Karpas-422 (cell line): ENCODE data around the gene FHL5. TPM values are rescaled to one million over a fixed set of nuclear protein-coding genes. Genes with fewer than 3 reads are reported as not detected.
"Not testable (repeated sequence)": the region's sequence is repeated elsewhere in the genome, so short reads cannot be mapped to it uniquely, and the experiment has no call there.

Experiments used
- DNase-seq: peaks from one replicate; pipeline ENCODE4 v3.0.0-alpha.2; 2015
- H2AFZ ChIP-seq: fragments of 200-600 bp; sonication (generic); 2 replicates; pipeline ENCODE4 v1.6.1; 2014; ENCODE audit warnings: antibody characterized with exemption, low read length, mixed read lengths
- H3K27ac ChIP-seq: fragments of 200-600 bp; sonication (generic); 2 replicates; pipeline ENCODE4 v1.5.1; 2014; ENCODE audit warnings: mild to moderate bottlenecking, low read length, moderate library complexity
- H3K27me3 ChIP-seq: fragments of 200-600 bp; sonication (generic); 2 replicates; pipeline ENCODE4 v1.6.1; 2014; ENCODE audit warnings: low read length, mixed read lengths
- H3K36me3 ChIP-seq: fragments of 200-600 bp; sonication (generic); 2 replicates; pipeline ENCODE4 v1.6.1; 2014; ENCODE audit warnings: low read length, mixed read lengths; ENCODE audit not compliant: insufficient read depth
- H3K4me1 ChIP-seq: fragments of 200-600 bp; sonication (generic); 2 replicates; pipeline ENCODE4 v1.6.1; 2014; ENCODE audit warnings: mild to moderate bottlenecking, low read length, mixed read lengths
- H3K4me2 ChIP-seq: fragments of 200-600 bp; sonication (generic); 2 replicates; pipeline ENCODE4 v1.6.1; 2014; ENCODE audit warnings: low read length, low read depth, mild to moderate bottlenecking; ENCODE audit not compliant: poor library complexity, severe bottlenecking
- H3K4me3 ChIP-seq: fragments of 200-600 bp; sonication (generic); 2 replicates; pipeline ENCODE4 v1.5.1; 2014; ENCODE audit warnings: mild to moderate bottlenecking, antibody characterized with exemption, low read length, mixed read lengths
- H3K79me2 ChIP-seq: fragments of 200-600 bp; sonication (generic); 2 replicates; pipeline ENCODE4 v1.6.1; 2014; ENCODE audit warnings: mild to moderate bottlenecking, low read length, mixed read lengths
- H3K9ac ChIP-seq: fragments of 200-600 bp; sonication (generic); 2 replicates; pipeline ENCODE4 v1.6.0; 2014; ENCODE audit warnings: low read length
- H3K9me2 ChIP-seq: fragments of 200-600 bp; sonication (generic), shearing (Covaris generic); replicated peaks from 2 replicates; pipeline ENCODE4 v1.6.0; 2014; ENCODE audit warnings: mild to moderate bottlenecking, low read length, moderate library complexity; ENCODE audit not compliant: insufficient read depth
- H3K9me3 ChIP-seq: fragments of 300-700, 200-600 bp; sonication (generic); 2 replicates; pipeline ENCODE4 v1.6.1; 2014; ENCODE audit warnings: low read length, mixed read lengths
- H4K20me1 ChIP-seq: fragments of 200-600 bp; sonication (generic); 2 replicates; pipeline ENCODE4 v1.6.1; 2014; ENCODE audit warnings: mild to moderate bottlenecking, antibody characterized with exemption, low read length, low read depth; ENCODE audit not compliant: insufficient read depth
- total RNA-seq: library from RNA; depleted of rRNA; stranded (reverse); fragments of >200 nt; shearing (Covaris generic); gene quantifications from 2 replicates; pipeline ENCODE4 v1.2.3, GENCODE V29; 2014; ENCODE audit warnings: low replicate concordance

FHL5 gene
- total RNA-seq, 1 experiment from 2014 or later: not detected

GRCh38 chr6:96537726-96538125 is 25.2 kb upstream of the FHL5 start:
- Histone ChIP-seq H3K27ac (no peak overlapping the region), H3K79me2 (peaks cover 15% of the 10 kb centered on the region), H4K20me1 (no peaks in the 10 kb centered on the region), H3K9ac (no peak overlapping the region), H2AFZ (no peak overlapping the region), H3K4me1 (peaks cover 32% of the 10 kb centered on the region), H3K36me3 (peaks cover 61% of the 10 kb centered on the region), H3K4me2 (no peak overlapping the region), H3K9me3 (no peaks in the 10 kb centered on the region), H3K4me3 (no peak overlapping the region), H3K27me3 (no peaks in the 10 kb centered on the region), H3K9me2 (no peaks in the 10 kb centered on the region)
- no peak for DNase-seq

GRCh38 chr6:96542702-96543101 is 20.2 kb upstream of the FHL5 start:
- no peak overlapping the region for H3K9ac ChIP-seq
- H3K9me3 ChIP-seq: no peaks in the 10 kb centered on the region
- DNase-seq: peak; percentile 73
- H3K27me3 ChIP-seq: no peaks in the 10 kb centered on the region
- H2AFZ ChIP-seq: no peak overlapping the region
- peaks cover 20% of the 10 kb centered on the region for H3K4me1 ChIP-seq
- H4K20me1 ChIP-seq: no peaks in the 10 kb centered on the region
- no peak overlapping the region for H3K4me3 ChIP-seq
- no peaks in the 10 kb centered on the region for H3K79me2 ChIP-seq
- no peaks in the 10 kb centered on the region for H3K9me2 ChIP-seq
- no peak overlapping the region for H3K4me2 ChIP-seq
- no peak overlapping the region for H3K27ac ChIP-seq
- H3K36me3 ChIP-seq: peaks cover 72% of the 10 kb centered on the region

- no peaks in the 10 kb centered on the region for H3K4me1 ChIP-seq
- no peaks in the 10 kb centered on the region for H4K20me1 ChIP-seq
- H3K36me3 ChIP-seq: peaks cover 51% of the 10 kb centered on the region; the same call in 1 of the 2 replicates
- H3K9ac ChIP-seq: no peak overlapping the region
- H3K9me2 ChIP-seq: no peaks in the 10 kb centered on the region
- H3K4me2 ChIP-seq: no peak overlapping the region
- no peak overlapping the region for H3K4me3 ChIP-seq
- H3K27ac ChIP-seq: no peak overlapping the region
- DNase-seq: no peak
- H3K27me3 ChIP-seq: no peaks in the 10 kb centered on the region
- no peaks in the 10 kb centered on the region for H3K79me2 ChIP-seq
- H2AFZ ChIP-seq: no peak overlapping the region
- no peaks in the 10 kb centered on the region for H3K9me3 ChIP-seq
Observed at GRCh38 chr6:96545882-96546281, 17.0 kb upstream of the FHL5 start.

GRCh38 chr6:96547654-96548053 is 15.3 kb upstream of the FHL5 start:
- no peaks in the 10 kb centered on the region for H3K27me3 ChIP-seq
- no peak overlapping the region for H3K4me2 ChIP-seq
- peaks cover 56% of the 10 kb centered on the region for H3K36me3 ChIP-seq

GRCh38 chr6:96554558-96554957 is 8.4 kb upstream of the FHL5 start:
- Histone ChIP-seq H3K4me2 (no peak overlapping the region), H2AFZ (no peak overlapping the region), H3K9me3 (no peaks in the 10 kb centered on the region), H3K9ac (no peak overlapping the region), H3K27me3 (no peaks in the 10 kb centered on the region), H3K36me3 (peaks cover 41% of the 10 kb centered on the region), H4K20me1 (no peaks in the 10 kb centered on the region), H3K9me2 (no peaks in the 10 kb centered on the region), H3K4me3 (no peak overlapping the region), H3K27ac (no peak overlapping the region), H3K79me2 (no peaks in the 10 kb centered on the region), H3K4me1 (no peaks in the 10 kb centered on the region)
- no peak for DNase-seq

More at GRCh38 chr6:96547654-96548053, 15.3 kb upstream of the FHL5 start:
- H3K27ac ChIP-seq: no peak overlapping the region
- no peaks in the 10 kb centered on the region for H3K79me2 ChIP-seq
- no peak overlapping the region for H3K9ac ChIP-seq
- H3K9me3 ChIP-seq: no peaks in the 10 kb centered on the region
- DNase-seq: no peak
- no peak overlapping the region for H3K4me3 ChIP-seq
- no peak overlapping the region for H2AFZ ChIP-seq
- no peaks in the 10 kb centered on the region for H3K4me1 ChIP-seq
- H3K9me2 ChIP-seq: no peaks in the 10 kb centered on the region
- H4K20me1 ChIP-seq: no peaks in the 10 kb centered on the region

GRCh38 chr6:96559740-96560139 is 3.2 kb upstream of the FHL5 start:
- not testable (repeated sequence) for H4K20me1 ChIP-seq, H3K27me3 ChIP-seq

GRCh38 chr6:96563853-96564252 is 925 bp downstream of the FHL5 start:
- Histone ChIP-seq H3K4me1 (peaks cover 24% of the 10 kb centered on the region), H3K27ac (peak overlapping the region; percentile 57), H2AFZ (no peak overlapping the region), H3K9me2 (0 out of 2 replicates have a peak, but pooled peaks cover 2% of the 10 kb centered on the region), H3K4me2 (peak overlapping the region; percentile 54), H3K9me3 (no peaks in the 10 kb centered on the region), H3K27me3 (0 out of 2 replicates have a peak, but pooled peaks cover 3% of the 10 kb centered on the region), H3K4me3 (peak overlapping the region; percentile 20; the same call in 1 of the 2 replicates), H4K20me1 (no peaks in the 10 kb centered on the region), H3K79me2 (no peaks in the 10 kb centered on the region), H3K9ac (no peak overlapping the region), H3K36me3 (no peaks in the 10 kb centered on the region)
- no peak for DNase-seq

More at GRCh38 chr6:96559740-96560139, 3.2 kb upstream of the FHL5 start:
- not testable (repeated sequence) for H2AFZ ChIP-seq, H3K79me2 ChIP-seq, H3K9ac ChIP-seq, H3K27ac ChIP-seq, H3K9me2 ChIP-seq, H3K9me3 ChIP-seq, H3K4me2 ChIP-seq, DNase-seq, H3K4me3 ChIP-seq
- Histone ChIP-seq H3K36me3 (peaks cover 10% of the 10 kb centered on the region), H3K4me1 (peaks cover 20% of the 10 kb centered on the region)

GRCh38 chr6:96570053-96570452 is 7.1 kb downstream of the FHL5 start:
- H3K79me2 ChIP-seq: no peaks in the 10 kb centered on the region
- no peak for DNase-seq
- H3K4me1 ChIP-seq: peaks cover 3% of the 10 kb centered on the region
- peaks cover 11% of the 10 kb centered on the region for H3K9me3 ChIP-seq
- no peaks in the 10 kb centered on the region for H3K27me3 ChIP-seq
- H3K4me3 ChIP-seq: no peak overlapping the region
- H2AFZ ChIP-seq: no peak overlapping the region
- H3K4me2 ChIP-seq: no peak overlapping the region
- H3K9ac ChIP-seq: no peak overlapping the region
- no peaks in the 10 kb centered on the region for H3K9me2 ChIP-seq
- H3K36me3 ChIP-seq: no peaks in the 10 kb centered on the region
- no peaks in the 10 kb centered on the region for H4K20me1 ChIP-seq
- H3K27ac ChIP-seq: no peak overlapping the region
